SK-N-SH treated with all-trans-retinoic acid at 6 μM for 48 hours (cell line): ENCODE measurements around the gene HBG2.

Experiments
- ATAC-seq: fragments of 200-7000 bp; cut with Tn5 transposase; 3 replicates; pipeline ENCODE4 v1.9.1; 2020; ENCODE audit warnings: mild to moderate bottlenecking, moderate library complexity
- ARNTL ChIP-seq: fragments of 450-650 bp; formaldehyde crosslinking; IDR thresholded peaks from 2 replicates; pipeline ENCODE4 v1.5.0; 2020; ENCODE audit warnings: low read depth, mild to moderate bottlenecking, moderate library complexity, borderline replicate concordance
- BACH2 ChIP-seq: fragments of 250-450 bp; sonication (Bioruptor Pico); IDR thresholded peaks from 2 replicates; pipeline ENCODE4 v1.9.0; 2021; ENCODE audit warnings: mild to moderate bottlenecking, borderline replicate concordance
- CREB5 ChIP-seq: fragments of 250-450 bp; sonication (Bioruptor Pico); IDR thresholded peaks from 2 replicates; pipeline ENCODE4 v1.5.1; 2020; ENCODE audit warnings: low read depth, mild to moderate bottlenecking, moderate library complexity
- CSDC2 ChIP-seq: fragments of 250-450 bp; sonication (Bioruptor Pico); IDR thresholded peaks from 2 replicates; pipeline ENCODE4 v1.5.0; 2020; ENCODE audit warnings: mild to moderate bottlenecking, moderate library complexity
- CSRNP3 ChIP-seq: fragments of 250-450 bp; sonication (Bioruptor Pico); IDR thresholded peaks from 2 replicates; pipeline ENCODE4 v1.5.1; 2021; ENCODE audit warnings: mild to moderate bottlenecking, moderate library complexity
- ESRRG ChIP-seq: fragments of 250-450 bp; sonication (Bioruptor Pico); IDR thresholded peaks from 2 replicates; pipeline ENCODE4 v1.6.1; 2021; ENCODE audit warnings: mild to moderate bottlenecking
- ISL1 ChIP-seq: fragments of 250-450 bp; sonication (Bioruptor Pico); IDR thresholded peaks from 2 replicates; pipeline ENCODE4 v2.1.2; 2022; ENCODE audit warnings: mild to moderate bottlenecking, moderate library complexity
- OSR1 ChIP-seq: fragments of 250-450 bp; sonication (Bioruptor Pico); IDR thresholded peaks from 2 replicates; pipeline ENCODE4 v1.8.0; 2022; ENCODE audit warnings: moderate library complexity, mild to moderate bottlenecking, inconsistent platforms
- POU6F1 ChIP-seq: fragments of 250-450 bp; sonication (Bioruptor Pico); IDR thresholded peaks from 2 replicates; pipeline ENCODE4 v1.8.0; 2021; ENCODE audit warnings: low read depth, mild to moderate bottlenecking, moderate library complexity, borderline replicate concordance
- PPARA ChIP-seq: fragments of 250-450 bp; sonication (Bioruptor Pico); IDR thresholded peaks from 2 replicates; pipeline ENCODE4 v1.5.0; 2020; ENCODE audit warnings: mild to moderate bottlenecking, borderline replicate concordance
- SNAI2 ChIP-seq: fragments of 250-450 bp; sonication (Bioruptor Pico); IDR thresholded peaks from 2 replicates; pipeline ENCODE4 v1.5.0; 2020; ENCODE audit warnings: mild to moderate bottlenecking, moderate library complexity
- TCF4 ChIP-seq: fragments of 250-450 bp; sonication (Bioruptor Pico); IDR thresholded peaks from 2 replicates; pipeline ENCODE4 v1.8.0; 2021; ENCODE audit warnings: mild to moderate bottlenecking, moderate library complexity, borderline replicate concordance
- TOX ChIP-seq: fragments of 250-450 bp; sonication (Bioruptor Pico); IDR thresholded peaks from 2 replicates; pipeline ENCODE4 v1.8.0; 2021; ENCODE audit warnings: mild to moderate bottlenecking, moderate library complexity, borderline replicate concordance
- TSHZ2 ChIP-seq: fragments of 250-450 bp; sonication (Bioruptor Pico); IDR thresholded peaks from 2 replicates; pipeline ENCODE4 v1.5.0; 2020; ENCODE audit warnings: mild to moderate bottlenecking, moderate library complexity
- ZC3H10 ChIP-seq: fragments of 250-450 bp; sonication (Bioruptor Pico); IDR thresholded peaks from 2 replicates; pipeline ENCODE4 v1.5.1; 2021; ENCODE audit warnings: mild to moderate bottlenecking, moderate library complexity
- ZFP3 ChIP-seq: fragments of 250-450 bp; sonication (Bioruptor Pico); IDR thresholded peaks from 2 replicates; pipeline ENCODE4 v1.5.0; 2020; ENCODE audit warnings: mild to moderate bottlenecking, moderate library complexity
- ZNF565 ChIP-seq: fragments of 450-650 bp; formaldehyde crosslinking; conservative IDR thresholded peaks from 2 replicates; pipeline ENCODE4 v1.5.0; 2020; ENCODE audit warnings: low read depth, mild to moderate bottlenecking, moderate library complexity
- ZNF70 ChIP-seq: fragments of 450-650 bp; formaldehyde crosslinking; IDR thresholded peaks from 2 replicates; pipeline ENCODE4 v1.5.0; 2020; ENCODE audit warnings: mild to moderate bottlenecking, moderate library complexity
- ZNF8 ChIP-seq: fragments of 450-650 bp; formaldehyde crosslinking; IDR thresholded peaks from 2 replicates; pipeline ENCODE4 v1.5.0; 2020; ENCODE audit warnings: mild to moderate bottlenecking, moderate library complexity

Gene HBG2

GRCh38 chr11:5283882-5284281 lies 29.3 kb upstream of the HBG2 start:
- no peak for ATAC-seq
- TF ChIP-seq ZC3H10 (CRISPR knock-in tag) (no peak), OSR1 (CRISPR knock-in tag) (no peak), TSHZ2 (no peak), TOX (no peak), CREB5 (CRISPR knock-in tag) (no peak)
- TF ChIP-seq, all 23 proteins: peak for 0

- ATAC-seq, result no peak
- TF ChIP-seq TCF4 (CRISPR knock-in tag) (no peak), ZNF70 (CRISPR knock-in tag) (no peak), ARNTL (CRISPR knock-in tag) (no peak), CSDC2 (CRISPR knock-in tag) (no peak)
Measured at GRCh38 chr11:5283086-5283485, 28.5 kb upstream of the HBG2 start.

GRCh38 chr11:5282628-5283027 lies 28.0 kb upstream of the HBG2 start:
- no peak for TF ChIP-seq CSDC2 (CRISPR knock-in tag)
- no peak for TF ChIP-seq POU6F1 (CRISPR knock-in tag)
- ATAC-seq, result no peak

- no peak for ATAC-seq
- TF ChIP-seq CREB5 (CRISPR knock-in tag), result no peak
Measured at GRCh38 chr11:5281596-5281995, 27.0 kb upstream of the HBG2 start.

- peak; percentile 81 for ATAC-seq
- TF ChIP-seq OSR1 (CRISPR knock-in tag) (no peak), ARNTL (CRISPR knock-in tag) (no peak), CREB5 (CRISPR knock-in tag) (no peak), ZNF565 (CRISPR knock-in tag) (no peak), PPARA (CRISPR knock-in tag) (no peak), ZFP3 (CRISPR knock-in tag) (no peak), POU6F1 (CRISPR knock-in tag) (no peak), CSDC2 (CRISPR knock-in tag) (no peak), SNAI2 (CRISPR knock-in tag) (no peak), CSRNP3 (CRISPR knock-in tag) (no peak), ESRRG (no peak), ISL1 (no peak), BACH2 (CRISPR knock-in tag) (no peak), ZNF8 (no peak)
Measured at GRCh38 chr11:5280582-5281102, 26.1 kb upstream of the HBG2 start.
